ENCODE measurements around the gene KRAS. TPM values are rescaled to one million over a fixed set of nuclear protein-coding genes. Genes with fewer than 3 reads are reported as not detected.
A peak's percentile ranks its signal among the peaks of the same experiment; 100 is the strongest.

KRAS gene
- total and polyA plus RNA-seq, 5 donors from 2014 or later, result 24.0 to 46.7 (median 33.4) TPM

- H3K4me1 ChIP-seq (ENCODE audit: control insufficient read depth, insufficient read depth, low read length, poor library complexity, severe bottlenecking), result no peaks in the 10 kb centered on the region
- Mint-ChIP-seq H3K4me1 (peaks cover 4 to 12% (median 8%) of the 10 kb centered on the region in 4 donors), H3K36me3 (peaks cover 22% of the 10 kb centered on the region), H3K9me3 (no peaks in the 10 kb centered on the region), H3K27ac (no peak overlapping the region), H3K4me3 (no peak overlapping the region), H3K27me3 (no peaks in the 10 kb centered on the region)
- H3K4me3 ChIP-seq (ENCODE audit: low read depth, low read length), result no peak overlapping the region
- DNase-seq (no peak), ATAC-seq (ENCODE audit: low read depth in 2 of 2) (no peak)
- no peak overlapping the region for H3K27ac ChIP-seq (ENCODE audit: insufficient read depth, low read length, poor library complexity, severe bottlenecking)
- H3K9me3 ChIP-seq (ENCODE audit: control insufficient read depth in 2 of 2, low read length in 2 of 2), result no peaks in the 10 kb centered on the region
- H3K36me3 ChIP-seq (ENCODE audit: control insufficient read depth, insufficient read depth, low read length), result peaks cover 9% of the 10 kb centered on the region
- no peaks in the 10 kb centered on the region for H3K27me3 ChIP-seq (ENCODE audit: control insufficient read depth, insufficient read depth, low read length)
Observed at GRCh38 chr12:25213338-25213737, 37.4 kb downstream of the KRAS start.

- H3K36me3 Mint-ChIP-seq, result peaks cover 17% of the 10 kb centered on the region
- Histone ChIP-seq H3K4me3 (ENCODE audit: low read depth, low read length) (no peak overlapping the region), H3K27me3 (ENCODE audit: control insufficient read depth, insufficient read depth, low read length) (no peaks in the 10 kb centered on the region), H3K36me3 (ENCODE audit: control insufficient read depth, insufficient read depth, low read length) (peaks cover 14% of the 10 kb centered on the region), H3K4me1 (ENCODE audit: control insufficient read depth, insufficient read depth, low read length, poor library complexity, severe bottlenecking) (no peaks in the 10 kb centered on the region), H3K27ac (ENCODE audit: insufficient read depth, low read length, poor library complexity, severe bottlenecking) (no peak overlapping the region), H3K9me3 (ENCODE audit: control insufficient read depth in 2 of 2, low read length in 2 of 2) (no peaks in the 10 kb centered on the region)
- no peaks in the 10 kb centered on the region for H3K9me3 Mint-ChIP-seq
- H3K27ac Mint-ChIP-seq, result peak overlapping the region in 1 of 3 donors; percentile 64
- H3K27me3 Mint-ChIP-seq, result no peaks in the 10 kb centered on the region
- no peak overlapping the region for H3K4me3 Mint-ChIP-seq
- DNase-seq (no peak), ATAC-seq (ENCODE audit: low read depth in 2 of 2) (no peak)
- H3K4me1 Mint-ChIP-seq, result peaks cover 0 to 12% (median 1%) of the 10 kb centered on the region in 4 donors
Observed at GRCh38 chr12:25208554-25208953, 42.2 kb downstream of the KRAS start.

- peaks cover 17% of the 10 kb centered on the region for H3K36me3 Mint-ChIP-seq
- Histone ChIP-seq H3K4me1 (ENCODE audit: control insufficient read depth, insufficient read depth, low read length, poor library complexity, severe bottlenecking) (no peaks in the 10 kb centered on the region), H3K4me3 (ENCODE audit: low read depth, low read length) (no peak overlapping the region), H3K27ac (ENCODE audit: insufficient read depth, low read length, poor library complexity, severe bottlenecking) (no peak overlapping the region), H3K36me3 (ENCODE audit: control insufficient read depth, insufficient read depth, low read length) (peaks cover 14% of the 10 kb centered on the region), H3K27me3 (ENCODE audit: control insufficient read depth, insufficient read depth, low read length) (no peaks in the 10 kb centered on the region), H3K9me3 (ENCODE audit: control insufficient read depth in 2 of 2, low read length in 2 of 2) (no peaks in the 10 kb centered on the region)
- ATAC-seq (ENCODE audit: low read depth in 2 of 2), result no peak
- H3K27me3 Mint-ChIP-seq, result no peaks in the 10 kb centered on the region
- H3K4me1 Mint-ChIP-seq, result peaks cover 0 to 15% (median 1%) of the 10 kb centered on the region in 4 donors
- no peak for DNase-seq
- no peaks in the 10 kb centered on the region for H3K9me3 Mint-ChIP-seq
- H3K27ac Mint-ChIP-seq, result no peak overlapping the region
- no peak overlapping the region for H3K4me3 Mint-ChIP-seq
Observed at GRCh38 chr12:25207846-25208245, 42.9 kb downstream of the KRAS start.

- ATAC-seq (ENCODE audit: low read depth in 2 of 2) (no peak), DNase-seq (no peak)
- H3K36me3 Mint-ChIP-seq, result peaks cover 19% of the 10 kb centered on the region
- no peaks in the 10 kb centered on the region for H3K27me3 ChIP-seq (ENCODE audit: control insufficient read depth, insufficient read depth, low read length)
- peaks cover 0 to 18% (median 2%) of the 10 kb centered on the region in 4 donors for H3K4me1 Mint-ChIP-seq
- H3K9me3 Mint-ChIP-seq, result no peaks in the 10 kb centered on the region
- H3K27me3 Mint-ChIP-seq, result no peaks in the 10 kb centered on the region
- no peak overlapping the region for H3K4me3 ChIP-seq (ENCODE audit: low read depth, low read length)
- H3K9me3 ChIP-seq (ENCODE audit: control insufficient read depth in 2 of 2, low read length in 2 of 2), result no peaks in the 10 kb centered on the region
- H3K36me3 ChIP-seq (ENCODE audit: control insufficient read depth, insufficient read depth, low read length), result peaks cover 14% of the 10 kb centered on the region
- H3K4me3 Mint-ChIP-seq, result no peak overlapping the region
- no peaks in the 10 kb centered on the region for H3K4me1 ChIP-seq (ENCODE audit: control insufficient read depth, insufficient read depth, low read length, poor library complexity, severe bottlenecking)
- H3K27ac Mint-ChIP-seq, result no peak overlapping the region
- H3K27ac ChIP-seq (ENCODE audit: insufficient read depth, low read length, poor library complexity, severe bottlenecking), result no peak overlapping the region
Observed at GRCh38 chr12:25207411-25207810, 43.3 kb downstream of the KRAS start.

- Histone ChIP-seq H3K27me3 (ENCODE audit: control insufficient read depth, insufficient read depth, low read length) (no peaks in the 10 kb centered on the region), H3K27ac (ENCODE audit: insufficient read depth, low read length, poor library complexity, severe bottlenecking) (no peak overlapping the region), H3K9me3 (ENCODE audit: control insufficient read depth in 2 of 2, low read length in 2 of 2) (no peaks in the 10 kb centered on the region), H3K36me3 (ENCODE audit: control insufficient read depth, insufficient read depth, low read length) (peaks cover 6% of the 10 kb centered on the region), H3K4me1 (ENCODE audit: control insufficient read depth, insufficient read depth, low read length, poor library complexity, severe bottlenecking) (no peaks in the 10 kb centered on the region), H3K4me3 (ENCODE audit: low read depth, low read length) (no peak overlapping the region)
- H3K36me3 Mint-ChIP-seq, result peaks cover 19% of the 10 kb centered on the region
- ATAC-seq (ENCODE audit: low read depth in 2 of 2) (no peak), DNase-seq (no peak)
- H3K27me3 Mint-ChIP-seq, result no peaks in the 10 kb centered on the region
- no peak overlapping the region for H3K4me3 Mint-ChIP-seq
- H3K27ac Mint-ChIP-seq, result peak overlapping the region in 1 of 3 donors; percentile 44
- H3K4me1 Mint-ChIP-seq, result peaks cover 13 to 37% (median 22%) of the 10 kb centered on the region in 4 donors
- H3K9me3 Mint-ChIP-seq, result no peaks in the 10 kb centered on the region
Observed at GRCh38 chr12:25202137-25202536, 48.6 kb downstream of the KRAS start.

- no peak for DNase-seq
- peaks cover 3% of the 10 kb centered on the region for H3K4me1 ChIP-seq (ENCODE audit: control insufficient read depth, insufficient read depth, low read length, poor library complexity, severe bottlenecking)
- H3K4me1 Mint-ChIP-seq, result peaks cover 24 to 45% (median 29%) of the 10 kb centered on the region in 4 donors
- no peak for ATAC-seq (ENCODE audit: low read depth in 2 of 2)
- H3K4me3 Mint-ChIP-seq, result no peak overlapping the region
- H3K9me3 Mint-ChIP-seq, result no peaks in the 10 kb centered on the region
- H3K27ac ChIP-seq (ENCODE audit: insufficient read depth, low read length, poor library complexity, severe bottlenecking), result no peak overlapping the region
- H3K36me3 ChIP-seq (ENCODE audit: control insufficient read depth, insufficient read depth, low read length), result no peaks in the 10 kb centered on the region
- H3K27ac Mint-ChIP-seq, result peak overlapping the region in 1 of 3 donors; percentile 12
- H3K4me3 ChIP-seq (ENCODE audit: low read depth, low read length), result no peak overlapping the region
- H3K9me3 ChIP-seq (ENCODE audit: control insufficient read depth in 2 of 2, low read length in 2 of 2), result no peaks in the 10 kb centered on the region
- H3K27me3 ChIP-seq (ENCODE audit: control insufficient read depth, insufficient read depth, low read length), result no peaks in the 10 kb centered on the region
- H3K36me3 Mint-ChIP-seq, result peaks cover 16% of the 10 kb centered on the region
- no peaks in the 10 kb centered on the region for H3K27me3 Mint-ChIP-seq
Observed at GRCh38 chr12:25200703-25201102, 50.0 kb downstream of the KRAS start.

GRCh38 chr12:25197608-25198007 lies 53.1 kb downstream of the KRAS start:
- Histone ChIP-seq H3K4me3 (ENCODE audit: low read depth, low read length) (no peak overlapping the region), H3K27me3 (ENCODE audit: control insufficient read depth, insufficient read depth, low read length) (no peaks in the 10 kb centered on the region), H3K27ac (ENCODE audit: insufficient read depth, low read length, poor library complexity, severe bottlenecking) (peak overlapping the region; percentile 15), H3K36me3 (ENCODE audit: control insufficient read depth, insufficient read depth, low read length) (no peaks in the 10 kb centered on the region), H3K9me3 (ENCODE audit: control insufficient read depth in 2 of 2, low read length in 2 of 2) (no peaks in the 10 kb centered on the region), H3K4me1 (ENCODE audit: control insufficient read depth, insufficient read depth, low read length, poor library complexity, severe bottlenecking) (peaks cover 14% of the 10 kb centered on the region)
- Mint-ChIP-seq H3K27me3 (peaks cover 5% of the 10 kb centered on the region), H3K9me3 (peaks cover 0 to 1% (median 0%) of the 10 kb centered on the region in 7 donors), H3K27ac (peak overlapping the region in 2 of 3 donors; percentile 56 to 60), H3K4me3 (peak overlapping the region in 1 of 4 donors; percentile 29), H3K4me1 (peaks cover 30 to 58% (median 43%) of the 10 kb centered on the region in 4 donors), H3K36me3 (peaks cover 15% of the 10 kb centered on the region)
- ATAC-seq (ENCODE audit: low read depth in 2 of 2), result no peak
- no peak for DNase-seq
